GM21786 (cell line): ENCODE results near the gene SPAG5.

Experiments used
- ATAC-seq: cut with Tn5 transposase; IDR thresholded peaks from one replicate; pipeline ENCODE4 v1.9.1; 2021; ENCODE audit not compliant: unreplicated experiment

Gene SPAG5

GRCh38 chr17:28545141-28545503 lies 53.7 kb downstream of the SPAG5 start:
- no peak for ATAC-seq

GRCh38 chr17:28544402-28545140 lies 54.3 kb downstream of the SPAG5 start:
- no peak for ATAC-seq

GRCh38 chr17:28541439-28541838 lies 57.4 kb downstream of the SPAG5 start:
- no peak for ATAC-seq

- no peak for ATAC-seq
Observed at GRCh38 chr17:28540231-28540630, 58.6 kb downstream of the SPAG5 start.

GRCh38 chr17:28538296-28538895 lies 60.4 kb downstream of the SPAG5 start:
- ATAC-seq: no peak

GRCh38 chr17:28537219-28537610 lies 61.6 kb downstream of the SPAG5 start:
- ATAC-seq: no peak

- ATAC-seq: no peak
Observed at GRCh38 chr17:28536532-28537218, 62.1 kb downstream of the SPAG5 start.

GRCh38 chr17:28534740-28535375 lies 64.0 kb downstream of the SPAG5 start:
- no peak for ATAC-seq

- no peak for ATAC-seq
Observed at GRCh38 chr17:28533091-28533807, 65.6 kb downstream of the SPAG5 start.

GRCh38 chr17:28532050-28532960 lies 66.5 kb downstream of the SPAG5 start:
- ATAC-seq: no peak

GRCh38 chr17:28530926-28531325 lies 67.9 kb downstream of the SPAG5 start:
- no peak for ATAC-seq

- no peak for ATAC-seq
Observed at GRCh38 chr17:28530250-28530649, 68.6 kb downstream of the SPAG5 start.

- ATAC-seq: no peak
Observed at GRCh38 chr17:28529013-28529400, 69.8 kb downstream of the SPAG5 start.

GRCh38 chr17:28528327-28529012 lies 70.4 kb downstream of the SPAG5 start:
- no peak for ATAC-seq

- ATAC-seq: no peak
Observed at GRCh38 chr17:28527859-28528258, 71.0 kb downstream of the SPAG5 start.
